Duodenal mucosa (tissue), 2 donors: ENCODE data around the gene FAAH.

Source experiments
- H3K27ac ChIP-seq: one replicate; pipeline ENCODE4 v1.7.0; 2013; ENCODE audit warnings: low read depth, low read length
- H3K27me3 ChIP-seq, 2 donors: one replicate each; pipeline ENCODE4 v1.7.0; 2013; ENCODE audit warnings: low read length in 2 of 2, control low read depth in 1 of 2; ENCODE audit not compliant: insufficient read depth in 2 of 2, control insufficient read depth in 1 of 2
- H3K36me3 ChIP-seq, 2 donors: one replicate each; pipeline ENCODE4 v1.7.0; 2013; ENCODE audit warnings: low read length in 2 of 2, control low read depth in 1 of 2; ENCODE audit not compliant: insufficient read depth in 2 of 2, control insufficient read depth in 1 of 2
- H3K4me1 ChIP-seq, 2 donors: one replicate each; pipeline ENCODE4 v1.7.0; 2013; ENCODE audit warnings: low read length in 2 of 2, control low read depth in 1 of 2; ENCODE audit not compliant: insufficient read depth in 2 of 2, control insufficient read depth in 1 of 2
- H3K4me3 ChIP-seq, 2 donors: one replicate each; pipeline ENCODE4 v1.7.0; 2013; ENCODE audit warnings: low read length in 2 of 2, low read depth in 1 of 2
- H3K9ac ChIP-seq, 2 donors: one replicate each; pipeline ENCODE4 v1.7.0; 2013; ENCODE audit warnings: low read length in 2 of 2, low read depth in 1 of 2
- H3K9me3 ChIP-seq, 2 donors: one replicate each; pipeline ENCODE4 v1.7.0; 2013; ENCODE audit warnings: low read length in 2 of 2, control low read depth in 1 of 2; ENCODE audit not compliant: control insufficient read depth in 1 of 2

The FAAH gene

GRCh38 chr1:46399307-46399706, 5.2 kb downstream of the FAAH start:
- Histone ChIP-seq H3K36me3 (peaks cover 0 to 10% of the 10 kb centered on the region in 2 donors), H3K9me3 (no peaks in the 10 kb centered on the region), H3K4me3 (no peak overlapping the region), H3K27me3 (no peaks in the 10 kb centered on the region), H3K4me1 (peaks cover 33 to 34% of the 10 kb centered on the region in 2 donors), H3K9ac (no peak overlapping the region), H3K27ac (no peak overlapping the region)

DNA sequence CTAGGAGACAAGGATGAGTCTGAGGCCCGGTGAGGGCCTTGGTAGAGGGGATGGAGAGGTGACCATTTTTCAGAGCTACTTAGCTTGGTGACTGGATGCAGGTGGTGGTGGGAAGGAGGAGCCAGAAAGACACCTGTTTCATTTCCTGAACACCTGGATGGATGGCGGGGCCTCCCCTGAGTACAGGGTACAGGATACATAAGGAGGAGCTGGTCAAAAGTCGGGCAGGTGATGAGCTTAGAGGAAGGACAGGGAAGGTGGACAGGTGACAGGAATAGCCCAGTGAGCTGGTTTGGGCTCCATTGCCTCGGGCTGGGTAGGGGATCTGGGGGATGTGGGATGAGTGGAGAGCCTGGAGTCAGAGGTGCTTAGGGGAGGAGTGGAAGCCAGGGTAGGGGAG, 6.3 kb downstream of the FAAH start:
- Histone ChIP-seq H3K27ac (no peak overlapping the region), H3K4me1 (peaks cover 32 to 35% of the 10 kb centered on the region in 2 donors), H3K9me3 (no peaks in the 10 kb centered on the region), H3K9ac (no peak overlapping the region), H3K36me3 (peaks cover 0 to 19% of the 10 kb centered on the region in 2 donors), H3K4me3 (no peak overlapping the region), H3K27me3 (no peaks in the 10 kb centered on the region)

- Histone ChIP-seq H3K36me3 (peaks cover 0 to 19% of the 10 kb centered on the region in 2 donors), H3K4me1 (peaks cover 27 to 32% of the 10 kb centered on the region in 2 donors), H3K9ac (peak overlapping the region in 1 of 2 donors; percentile 69), H3K9me3 (no peaks in the 10 kb centered on the region), H3K4me3 (no peak overlapping the region), H3K27me3 (no peaks in the 10 kb centered on the region), H3K27ac (no peak overlapping the region)
Observed at GRCh38 chr1:46401154-46401913, 7.2 kb downstream of the FAAH start.

GRCh38 chr1:46401964-46402626, 8.0 kb downstream of the FAAH start:
- H3K4me1 ChIP-seq, result peaks cover 27 to 29% of the 10 kb centered on the region in 2 donors
- peaks cover 0 to 19% of the 10 kb centered on the region in 2 donors for H3K36me3 ChIP-seq
- no peak overlapping the region for H3K27ac ChIP-seq
- H3K9me3 ChIP-seq, result no peaks in the 10 kb centered on the region
- H3K9ac ChIP-seq, result peak overlapping the region in 1 of 2 donors; percentile 69
- no peaks in the 10 kb centered on the region for H3K27me3 ChIP-seq
- H3K4me3 ChIP-seq, result peak overlapping the region in 1 of 2 donors; percentile 33

GRCh38 chr1:46403916-46404315, 9.8 kb downstream of the FAAH start:
- H3K36me3 ChIP-seq, result peaks cover 5 to 26% of the 10 kb centered on the region in 2 donors
- no peak overlapping the region for H3K4me3 ChIP-seq
- no peaks in the 10 kb centered on the region for H3K9me3 ChIP-seq
- peaks cover 27 to 29% of the 10 kb centered on the region in 2 donors for H3K4me1 ChIP-seq
- no peaks in the 10 kb centered on the region for H3K27me3 ChIP-seq
- no peak overlapping the region for H3K27ac ChIP-seq
- no peak overlapping the region for H3K9ac ChIP-seq

DNA sequence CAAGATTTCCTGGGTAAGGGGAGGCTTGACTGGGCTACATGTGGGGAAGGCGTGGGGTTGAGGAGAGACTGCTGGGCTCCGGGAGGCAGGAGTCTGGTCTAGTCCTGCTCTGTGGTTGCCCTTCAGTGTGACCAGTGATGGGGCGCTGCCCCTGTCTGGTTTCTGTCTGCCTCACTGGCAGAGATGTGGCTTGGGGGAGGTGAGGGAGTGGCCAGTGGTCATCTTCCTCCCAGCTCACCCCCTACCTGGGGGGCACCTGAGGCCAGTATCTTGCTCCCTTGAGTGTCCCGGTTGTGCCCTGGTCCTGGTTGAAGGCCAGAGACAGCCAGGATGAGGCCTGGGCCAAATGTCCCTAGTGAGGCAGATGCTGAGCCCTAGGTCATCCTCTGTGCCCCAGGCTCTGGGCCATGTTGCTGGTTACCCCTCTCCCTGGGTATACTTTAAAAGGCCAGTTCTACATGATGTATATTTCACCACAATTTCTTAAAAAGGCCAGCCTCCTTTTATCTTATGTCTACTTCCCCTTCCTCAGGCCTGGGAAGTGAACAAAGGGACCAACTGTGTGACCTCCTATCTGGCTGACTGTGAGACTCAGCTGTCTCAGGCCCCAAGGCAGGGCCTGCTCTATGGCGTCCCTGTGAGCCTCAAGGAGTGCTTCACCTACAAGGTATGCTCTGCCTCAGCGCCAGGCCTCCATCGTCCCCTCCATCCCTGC, 10.5 kb downstream of the FAAH start:
- no peak overlapping the region for H3K27ac ChIP-seq
- H3K27me3 ChIP-seq, result no peaks in the 10 kb centered on the region
- no peak overlapping the region for H3K4me3 ChIP-seq
- H3K4me1 ChIP-seq, result peaks cover 27 to 29% of the 10 kb centered on the region in 2 donors
- no peak overlapping the region for H3K9ac ChIP-seq
- peaks cover 5 to 31% of the 10 kb centered on the region in 2 donors for H3K36me3 ChIP-seq
- no peaks in the 10 kb centered on the region for H3K9me3 ChIP-seq

DNA sequence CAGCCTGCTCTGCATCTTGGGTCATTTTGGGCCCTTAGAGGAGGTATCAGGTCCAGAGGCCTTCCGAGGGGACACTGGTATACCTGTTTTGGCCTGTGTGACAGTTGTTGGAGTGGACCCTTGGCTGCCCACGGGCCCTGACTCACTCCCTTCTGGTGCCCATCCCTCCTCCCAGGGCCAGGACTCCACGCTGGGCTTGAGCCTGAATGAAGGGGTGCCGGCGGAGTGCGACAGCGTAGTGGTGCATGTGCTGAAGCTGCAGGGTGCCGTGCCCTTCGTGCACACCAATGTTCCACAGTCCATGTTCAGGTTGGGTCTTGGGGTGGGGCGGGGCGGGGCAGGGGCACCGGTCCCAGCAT, 11.1 kb downstream of the FAAH start:
- no peaks in the 10 kb centered on the region for H3K9me3 ChIP-seq
- H3K27ac ChIP-seq, result no peak overlapping the region
- peaks cover 5 to 36% of the 10 kb centered on the region in 2 donors for H3K36me3 ChIP-seq
- no peak overlapping the region for H3K4me3 ChIP-seq
- peaks cover 24 to 27% of the 10 kb centered on the region in 2 donors for H3K4me1 ChIP-seq
- no peak overlapping the region for H3K9ac ChIP-seq
- no peaks in the 10 kb centered on the region for H3K27me3 ChIP-seq

DNA sequence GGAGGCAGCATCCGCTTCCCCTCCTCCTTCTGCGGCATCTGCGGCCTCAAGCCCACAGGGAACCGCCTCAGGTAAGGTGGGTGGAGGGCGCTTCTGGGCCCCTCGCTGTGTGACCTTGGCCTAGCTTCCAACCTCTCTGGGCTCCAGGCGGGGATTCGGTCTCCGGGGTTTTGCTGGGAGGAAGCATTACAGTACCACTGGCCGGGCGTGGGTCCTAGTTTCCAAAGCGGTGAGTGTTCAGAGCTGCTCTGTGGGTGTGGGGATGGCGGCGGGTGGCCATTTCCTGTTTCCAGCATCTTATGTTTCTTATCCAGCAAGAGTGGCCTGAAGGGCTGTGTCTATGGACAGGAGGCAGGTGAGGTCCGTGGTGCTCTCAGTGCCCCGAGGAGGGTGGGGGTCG, 11.6 kb downstream of the FAAH start:
- H3K4me1 ChIP-seq, result peaks cover 19 to 24% of the 10 kb centered on the region in 2 donors
- H3K27ac ChIP-seq, result no peak overlapping the region
- H3K9ac ChIP-seq, result no peak overlapping the region
- H3K36me3 ChIP-seq, result peaks cover 5 to 41% of the 10 kb centered on the region in 2 donors
- H3K4me3 ChIP-seq, result no peak overlapping the region
- no peaks in the 10 kb centered on the region for H3K27me3 ChIP-seq
- H3K9me3 ChIP-seq, result no peaks in the 10 kb centered on the region

- peaks cover 11 to 14% of the 10 kb centered on the region in 2 donors for H3K4me1 ChIP-seq
- H3K9ac ChIP-seq, result no peak overlapping the region
- no peak overlapping the region for H3K4me3 ChIP-seq
- H3K27me3 ChIP-seq, result no peaks in the 10 kb centered on the region
- H3K27ac ChIP-seq, result no peak overlapping the region
- peaks cover 5 to 49% of the 10 kb centered on the region in 2 donors for H3K36me3 ChIP-seq
- no peaks in the 10 kb centered on the region for H3K9me3 ChIP-seq
Observed at GRCh38 chr1:46406881-46407608, 12.9 kb downstream of the FAAH start.
